HG03521 (cell line): ENCODE measurements around the gene CECR2.
"Not testable (repeated sequence)": the region's sequence is repeated elsewhere in the genome, so short reads cannot be mapped to it uniquely, and the experiment has no call there.

ENCODE experiments used
- ATAC-seq: cut with Tn5 transposase; IDR thresholded peaks from one replicate; pipeline ENCODE4 v1.9.1; 2021; ENCODE audit warnings: mild to moderate bottlenecking, moderate library complexity; ENCODE audit not compliant: unreplicated experiment

Gene CECR2

DNA sequence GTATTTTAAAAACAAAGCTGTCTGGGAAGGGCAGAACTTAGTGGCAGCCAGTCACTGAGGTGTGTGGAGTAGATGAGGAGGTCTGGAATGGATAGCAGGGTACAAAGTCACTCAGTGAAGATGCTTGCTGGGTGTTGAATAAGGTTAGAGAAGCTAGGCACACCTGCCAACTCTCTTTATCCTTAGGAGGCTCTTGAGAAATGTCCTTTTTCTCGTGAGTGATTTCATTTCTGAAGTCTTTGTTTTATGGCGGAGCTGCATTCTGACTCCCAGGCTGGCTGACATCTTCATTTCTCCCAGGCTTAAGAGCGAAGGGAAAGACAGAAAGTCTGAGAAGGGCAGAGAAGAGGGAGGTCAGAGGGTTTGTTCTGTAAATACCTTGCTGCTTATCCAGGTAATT, 31.0 kb downstream of the CECR2 start:
- ATAC-seq: no peak

DNA sequence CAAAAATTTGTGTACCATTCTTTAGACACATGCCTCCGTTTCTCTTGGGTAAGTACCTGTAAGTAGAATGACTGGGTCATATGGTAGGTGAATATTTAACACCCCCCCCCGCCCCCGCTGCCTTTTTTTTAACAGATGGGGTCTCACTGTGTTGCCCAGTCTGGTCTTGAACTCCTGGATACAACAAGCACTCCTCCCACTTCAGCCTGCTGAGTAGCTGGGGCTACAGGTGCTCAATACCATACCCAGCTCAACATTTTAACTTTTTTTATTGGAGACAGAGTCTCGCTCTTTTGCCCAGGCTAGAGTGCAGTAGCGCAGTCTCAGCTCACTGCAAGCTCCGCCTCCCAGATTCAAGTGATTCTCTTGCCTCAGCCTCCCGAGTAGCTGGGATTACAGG, 32.5 kb downstream of the CECR2 start:
- ATAC-seq: no peak

DNA sequence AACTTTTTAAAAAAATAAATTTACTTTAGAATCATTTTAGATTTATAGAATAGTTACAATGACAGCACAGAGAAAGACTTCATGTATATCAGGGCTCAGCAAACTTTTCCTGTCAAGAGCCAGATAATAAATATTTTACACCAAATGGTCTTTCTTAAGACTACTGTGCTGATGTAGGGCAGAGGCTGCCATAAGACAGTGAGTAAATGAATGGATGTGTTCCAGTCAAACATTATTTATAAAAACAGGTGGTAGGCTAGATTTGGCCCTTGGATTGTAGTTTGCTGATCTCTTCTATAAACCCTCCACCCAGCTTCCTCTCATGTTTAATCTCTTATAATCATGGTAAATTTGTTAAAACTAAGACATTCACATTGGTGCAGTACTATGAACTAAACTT, 33.0 kb downstream of the CECR2 start:
- no peak for ATAC-seq

DNA sequence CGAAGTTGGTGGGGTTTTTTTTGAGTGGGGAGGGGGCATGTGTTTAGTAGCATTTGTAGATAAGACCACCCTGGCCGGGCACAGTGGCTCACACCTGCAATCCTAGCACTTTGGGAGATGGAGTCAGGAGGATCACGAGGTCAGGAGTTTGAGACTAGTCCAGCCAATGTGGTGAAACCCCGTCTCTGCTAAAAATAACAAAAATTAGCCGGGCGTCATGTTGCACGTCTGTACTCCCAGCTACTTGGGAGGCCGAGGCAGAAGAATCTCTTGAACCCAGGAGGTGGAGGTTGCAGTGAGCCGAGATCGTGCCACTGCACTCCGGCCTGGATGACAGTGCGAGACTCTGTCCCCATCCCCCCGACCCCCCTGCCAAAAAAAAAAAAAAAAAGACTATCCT, 34.6 kb downstream of the CECR2 start:
- ATAC-seq: no peak

DNA sequence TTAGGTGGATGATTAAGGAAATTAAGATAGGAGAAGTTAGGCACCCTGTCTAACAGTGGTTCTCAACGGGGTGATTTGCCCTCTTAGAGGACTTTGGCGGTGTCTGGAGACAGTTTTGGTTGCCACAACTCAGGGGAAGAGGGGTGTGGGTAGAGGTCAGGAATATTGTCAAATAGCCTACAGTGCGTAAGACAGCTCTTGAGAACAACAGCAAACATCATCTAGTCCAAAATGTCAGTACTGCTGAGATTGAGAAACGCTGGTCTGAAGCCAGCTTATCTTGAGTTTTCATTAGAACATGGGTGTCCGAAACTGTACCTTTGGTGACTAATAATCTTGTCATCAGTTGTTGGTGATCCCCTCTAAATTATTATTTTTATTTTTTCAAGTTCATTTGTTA, 38.4 kb downstream of the CECR2 start:
- no peak for ATAC-seq

DNA sequence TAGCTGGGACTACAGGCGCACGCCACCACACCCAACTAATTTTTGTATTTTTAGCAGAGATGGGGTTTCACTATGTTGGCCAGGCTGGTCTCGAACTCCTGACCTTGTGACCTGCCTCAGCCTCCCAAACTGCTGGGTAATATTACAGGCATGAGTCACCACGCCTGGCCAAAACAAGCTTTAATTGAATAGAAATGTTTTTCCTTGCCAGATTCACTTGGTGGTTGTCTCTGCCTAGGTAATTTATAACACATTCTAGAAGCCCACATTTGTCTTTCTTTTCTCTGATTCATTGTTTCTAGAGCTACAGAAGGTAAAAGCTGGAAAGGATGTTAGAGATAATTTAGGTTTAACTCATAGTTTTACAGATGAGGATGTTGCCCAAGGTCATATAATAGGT, 41.3 kb downstream of the CECR2 start:
- no peak for ATAC-seq

DNA sequence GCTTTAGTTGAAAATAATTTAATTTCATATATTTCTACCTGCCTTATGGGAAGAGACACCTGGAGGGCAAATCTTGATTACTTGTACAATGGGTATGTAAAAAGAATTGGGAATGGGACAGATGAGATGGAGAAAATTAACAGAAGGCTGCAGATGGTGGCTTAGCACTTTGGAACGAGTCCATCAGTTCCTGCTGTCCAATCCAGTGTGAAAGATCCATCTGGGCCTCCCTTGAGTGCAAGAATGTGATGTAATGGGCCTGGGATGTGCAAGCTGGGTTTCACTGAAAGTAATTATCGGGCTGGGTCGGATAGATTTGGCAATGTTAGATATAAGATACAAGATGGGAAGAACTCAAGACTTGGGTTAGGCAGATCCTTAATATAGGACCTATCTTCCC, 42.0 kb downstream of the CECR2 start:
- ATAC-seq: no peak

DNA sequence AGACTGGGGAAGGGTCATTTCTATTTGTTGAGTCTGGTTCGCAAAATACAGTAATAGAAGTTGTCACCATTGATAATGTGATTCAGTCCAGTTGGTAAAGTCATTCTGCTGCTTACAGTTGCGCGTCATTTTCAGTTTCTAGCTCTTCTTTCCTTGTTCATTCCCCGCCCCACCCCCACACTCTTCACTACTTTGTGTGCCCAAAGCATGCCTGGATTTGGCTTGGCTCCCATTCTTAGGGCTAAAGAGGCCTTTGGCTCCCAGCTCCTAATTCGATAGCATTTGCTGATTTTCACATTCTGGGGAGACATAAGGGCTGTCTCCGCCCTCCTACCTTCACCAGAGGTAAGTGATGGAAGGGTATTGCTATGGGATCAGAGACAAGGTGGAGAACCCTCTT, 43.0 kb downstream of the CECR2 start:
- no peak for ATAC-seq

DNA sequence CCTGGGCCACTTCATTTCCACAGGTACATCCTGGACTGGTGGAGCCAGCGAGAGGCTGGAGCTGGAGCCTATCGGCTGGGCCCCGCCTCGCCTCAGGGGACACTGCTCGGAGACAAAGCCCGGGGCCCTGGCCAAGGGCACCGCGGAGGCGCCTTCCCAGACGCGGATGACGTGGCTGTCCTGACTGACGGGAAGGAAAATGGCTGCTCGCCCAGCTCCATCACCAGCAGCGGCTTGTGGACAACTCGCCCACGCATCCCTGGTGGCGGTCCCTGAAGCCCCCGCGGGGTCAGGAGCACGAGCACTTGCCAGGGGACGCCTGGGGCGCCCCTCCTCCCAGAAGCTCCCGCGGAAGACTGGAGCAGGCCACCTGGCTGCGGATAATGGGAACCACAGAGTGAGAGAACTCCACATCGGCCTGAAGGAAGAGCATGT, 49.6 kb downstream of the CECR2 start:
- ATAC-seq: no peak

DNA sequence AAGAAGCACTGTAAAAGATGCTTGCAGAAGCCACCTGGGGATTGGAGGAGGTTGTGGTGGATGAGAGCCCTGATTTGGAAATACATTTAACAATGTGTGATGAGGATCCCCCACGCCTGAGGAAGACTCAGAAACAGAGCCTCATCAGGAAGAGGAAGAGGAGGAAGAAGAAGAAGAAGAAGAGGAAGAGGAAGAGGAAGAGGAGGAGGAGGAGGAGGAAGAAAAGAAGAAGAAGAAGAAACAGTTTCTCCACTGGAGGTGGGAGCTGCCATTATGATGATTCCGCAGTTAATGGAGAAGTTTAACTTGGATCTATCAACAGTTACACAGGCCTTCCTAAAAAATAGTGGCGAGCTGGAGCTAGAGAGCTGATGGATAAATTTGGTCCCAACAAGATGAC, 50.1 kb downstream of the CECR2 start:
- no peak for ATAC-seq

DNA sequence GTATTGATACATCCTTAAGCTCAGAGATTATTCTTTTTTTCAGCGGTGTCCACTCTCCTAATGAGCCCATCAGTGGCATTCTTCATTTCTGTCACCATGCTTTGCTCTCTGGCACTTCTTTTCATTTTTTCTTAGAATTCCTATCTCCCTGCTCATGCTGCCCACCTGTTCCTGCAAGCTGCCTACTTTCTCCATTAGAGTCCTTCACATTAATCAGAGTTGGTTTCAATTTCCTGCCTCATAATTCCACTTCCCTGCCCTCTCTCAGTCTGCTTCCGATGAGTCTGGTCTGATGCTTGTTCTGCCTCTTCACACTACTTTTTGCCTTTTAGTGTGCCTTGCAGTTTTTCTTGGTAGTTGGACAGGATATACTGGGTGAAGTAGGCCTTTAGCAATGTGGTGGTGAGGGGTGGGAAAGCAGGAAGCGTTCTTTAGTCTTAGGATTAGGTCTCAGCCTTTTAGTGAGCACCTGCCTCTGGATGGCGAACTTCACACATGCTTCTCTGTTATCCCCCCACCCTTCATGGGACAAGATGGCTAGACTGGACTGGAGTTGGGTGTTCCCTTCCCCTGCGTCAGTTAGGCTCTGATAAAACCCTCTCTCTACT, 53.6 kb downstream of the CECR2 start:
- ATAC-seq: no peak

DNA sequence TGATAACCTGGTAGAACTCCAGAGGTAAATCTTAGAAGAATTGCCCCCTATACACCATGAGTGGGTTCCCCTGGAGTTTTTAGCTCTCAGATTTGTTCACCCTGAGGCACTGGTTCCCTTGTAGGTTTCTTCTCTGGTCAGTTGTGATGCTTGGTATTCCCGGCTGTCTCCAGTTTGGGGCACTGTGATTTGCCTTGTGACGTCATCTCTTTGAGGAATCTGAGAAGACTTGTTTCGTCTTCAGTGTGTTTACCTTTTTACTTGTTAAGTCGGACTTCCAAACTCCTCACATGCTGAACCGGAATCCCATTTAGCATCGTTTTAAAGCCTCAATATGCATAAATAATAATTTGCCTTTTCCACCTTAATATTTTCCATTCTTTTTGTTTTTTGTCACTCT, 54.4 kb downstream of the CECR2 start:
- ATAC-seq: no peak

DNA sequence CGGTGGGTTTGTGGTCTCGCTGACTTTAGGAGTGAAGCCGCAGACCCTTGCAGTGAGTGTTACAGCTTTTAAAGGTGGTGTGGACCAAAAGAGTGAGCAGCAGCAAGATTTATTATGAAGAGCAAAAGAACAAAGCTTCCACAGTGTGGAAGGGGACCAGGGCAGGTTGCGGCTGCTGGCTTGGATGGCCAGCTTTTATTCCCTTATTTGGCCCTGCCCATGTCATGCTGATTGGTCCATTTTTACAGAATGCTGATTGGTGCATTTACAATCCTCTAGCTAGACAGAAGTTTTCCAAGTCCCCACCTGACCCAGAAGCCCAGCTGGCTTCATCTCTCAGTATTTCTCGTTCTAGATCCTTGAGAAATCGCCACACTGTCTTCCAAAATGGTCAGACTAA, 58.3 kb downstream of the CECR2 start:
- not testable (repeated sequence) for ATAC-seq

DNA sequence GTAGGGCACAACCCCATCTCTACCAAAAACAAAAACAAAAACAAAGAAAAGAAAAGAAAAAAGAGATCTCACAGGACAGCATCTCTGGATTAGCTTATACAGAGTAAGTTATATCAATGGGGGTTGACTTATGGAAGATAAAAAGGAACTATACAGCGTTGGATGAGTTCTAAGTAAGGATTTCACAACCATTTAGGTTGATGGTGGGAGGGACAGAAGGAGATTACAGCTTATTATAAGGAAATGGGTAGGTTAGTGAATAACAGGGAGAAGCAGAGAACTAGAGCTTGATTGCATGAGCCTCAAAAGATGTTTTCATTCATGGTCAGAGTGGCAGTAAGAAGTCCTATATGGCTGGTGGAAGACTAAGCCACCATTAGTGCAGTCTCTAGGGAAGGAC, 60.3 kb downstream of the CECR2 start:
- no peak for ATAC-seq

DNA sequence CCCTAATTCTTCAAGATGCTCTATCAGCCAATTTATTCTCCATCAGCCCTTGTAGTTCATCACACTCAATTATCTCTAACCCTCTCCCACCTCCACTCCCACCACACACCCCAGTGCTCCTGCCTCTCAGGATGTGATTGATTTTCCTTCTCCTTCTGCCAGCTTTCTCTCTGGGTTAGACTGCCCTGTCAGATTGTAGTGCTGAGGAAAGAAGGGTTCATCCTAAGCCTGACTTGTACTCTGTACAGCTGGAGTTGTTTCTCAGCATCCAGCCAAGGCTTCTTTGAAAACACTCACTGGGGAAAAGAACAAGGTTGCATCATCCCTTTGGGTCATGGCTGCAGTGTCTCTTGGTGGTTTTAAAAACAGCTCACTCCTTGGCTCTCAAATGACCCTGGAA, 61.2 kb downstream of the CECR2 start:
- no peak for ATAC-seq

DNA sequence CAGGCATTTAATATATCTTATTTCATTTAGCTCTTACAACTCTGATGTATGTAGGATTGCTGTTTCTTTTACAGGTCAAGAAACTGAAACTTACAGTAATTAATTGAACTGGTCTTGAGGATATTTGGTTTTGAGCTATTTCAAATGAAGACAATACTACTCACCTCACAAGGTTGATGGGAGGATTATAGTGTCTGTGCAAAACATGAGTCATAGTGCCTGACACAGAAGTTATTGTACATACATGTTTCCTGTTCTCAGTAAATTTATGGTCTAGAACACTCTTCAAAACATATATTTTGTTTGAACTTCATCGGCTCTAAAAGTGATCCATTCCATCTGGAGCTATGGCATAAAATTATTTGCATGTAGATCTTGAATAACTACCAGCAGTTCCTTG, 61.9 kb downstream of the CECR2 start:
- no peak for ATAC-seq

DNA sequence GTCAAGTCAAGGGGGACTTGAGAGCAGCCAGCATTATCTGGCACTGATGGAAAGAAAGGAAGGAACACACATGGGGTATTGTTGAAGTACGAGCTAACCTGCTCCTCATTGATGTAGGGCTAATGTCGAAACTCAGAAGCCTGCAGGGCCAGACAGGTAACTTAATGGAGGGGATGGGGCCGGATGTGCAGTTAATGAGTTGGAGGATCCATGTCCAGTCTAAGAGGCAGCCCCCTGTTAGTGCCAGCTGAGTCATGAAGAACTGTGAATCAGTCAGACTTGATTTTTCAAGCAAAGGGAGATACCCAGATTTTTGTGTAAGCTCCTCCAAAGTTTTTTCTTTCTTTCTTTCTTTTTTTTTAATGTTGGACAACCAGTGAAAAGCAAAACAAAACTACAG, 65.6 kb downstream of the CECR2 start:
- no peak for ATAC-seq

DNA sequence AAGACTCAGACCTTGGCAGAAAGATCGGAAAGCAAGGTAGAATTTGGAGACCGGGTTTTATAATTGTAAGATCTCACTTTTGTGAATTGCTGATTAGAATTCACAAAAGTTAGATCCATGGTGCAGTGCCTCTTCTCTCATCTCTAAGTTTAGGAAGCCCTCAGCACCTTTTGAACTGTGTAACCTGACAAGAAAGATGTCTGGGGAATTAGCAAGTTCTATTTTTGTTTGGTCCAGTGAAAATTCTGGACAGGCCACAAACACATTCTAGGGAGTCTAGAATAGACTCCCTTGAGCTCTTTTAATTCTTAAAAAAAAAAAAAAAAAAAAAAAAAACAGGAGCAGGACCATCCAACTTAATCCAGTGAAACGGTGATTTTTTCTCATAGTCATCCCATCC, 66.1 kb downstream of the CECR2 start:
- ATAC-seq: no peak

DNA sequence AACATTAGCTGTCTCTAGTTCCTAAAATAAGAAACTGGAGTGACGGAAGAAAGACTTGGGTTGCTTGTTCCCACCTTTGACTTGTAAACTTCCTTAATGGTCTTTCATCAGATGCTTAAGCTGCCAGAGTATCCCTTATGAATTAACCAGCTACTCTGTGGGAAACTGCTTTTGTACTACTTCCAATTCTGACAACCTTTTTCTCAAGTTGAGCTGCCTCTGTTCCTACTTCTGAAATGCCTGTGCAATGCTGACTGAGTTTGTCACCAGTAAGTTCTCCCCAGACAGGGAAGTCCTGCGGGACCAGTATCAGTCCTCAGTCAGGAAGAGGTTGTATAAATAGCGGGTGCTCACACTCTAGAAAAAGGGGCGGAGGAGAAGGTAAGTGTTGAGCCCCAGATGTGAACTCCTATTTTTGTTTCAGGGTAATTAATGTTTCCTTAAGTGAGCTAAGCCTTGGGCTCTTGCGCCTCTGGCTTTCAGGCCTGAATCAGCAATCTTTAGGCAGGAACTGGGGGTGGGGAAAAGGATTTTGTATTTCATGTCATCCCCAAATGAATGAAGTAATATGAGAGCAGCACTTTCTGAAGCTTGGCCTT, 67.2 kb downstream of the CECR2 start:
- ATAC-seq: no peak

DNA sequence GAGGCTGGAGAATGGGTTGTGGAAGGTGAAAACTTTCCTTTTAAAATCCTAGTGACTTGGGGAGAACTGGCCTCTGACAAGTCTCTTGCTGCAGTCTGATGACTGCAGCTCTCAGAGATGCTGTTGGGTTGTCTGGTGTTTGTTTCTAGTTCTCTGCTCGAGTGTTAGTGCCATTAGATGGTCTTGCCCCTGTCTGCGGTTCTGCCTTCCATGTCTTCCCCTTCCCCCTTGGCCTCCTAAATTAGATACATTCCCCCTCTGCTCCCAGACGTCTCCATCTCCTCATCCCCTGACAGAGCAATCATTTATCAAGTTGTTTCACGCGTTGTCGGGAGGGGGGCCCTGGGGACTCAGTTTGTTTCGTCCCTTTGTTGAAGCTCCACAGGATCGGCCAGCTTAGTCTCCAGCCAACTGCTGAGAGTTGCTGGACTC, 67.7 kb downstream of the CECR2 start:
- no peak for ATAC-seq

DNA sequence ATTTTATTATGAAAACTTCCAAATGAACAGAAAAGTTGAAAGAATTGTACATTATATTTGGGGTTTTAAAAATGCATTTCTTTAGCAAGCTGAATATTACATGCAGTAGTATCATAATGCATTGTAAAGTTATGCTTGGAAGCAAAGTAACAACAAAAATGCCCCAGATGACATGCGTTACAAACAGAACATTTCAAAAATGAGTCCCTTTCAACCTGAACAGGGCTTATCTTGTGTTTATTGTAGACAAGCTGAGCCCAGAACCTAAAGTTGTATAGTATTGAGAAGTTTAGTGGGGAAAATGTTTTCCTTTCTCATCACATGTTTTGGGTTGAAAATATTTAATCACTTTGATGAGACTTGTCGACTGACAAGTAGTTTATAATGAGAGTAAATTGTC, 68.8 kb downstream of the CECR2 start:
- no peak for ATAC-seq

DNA sequence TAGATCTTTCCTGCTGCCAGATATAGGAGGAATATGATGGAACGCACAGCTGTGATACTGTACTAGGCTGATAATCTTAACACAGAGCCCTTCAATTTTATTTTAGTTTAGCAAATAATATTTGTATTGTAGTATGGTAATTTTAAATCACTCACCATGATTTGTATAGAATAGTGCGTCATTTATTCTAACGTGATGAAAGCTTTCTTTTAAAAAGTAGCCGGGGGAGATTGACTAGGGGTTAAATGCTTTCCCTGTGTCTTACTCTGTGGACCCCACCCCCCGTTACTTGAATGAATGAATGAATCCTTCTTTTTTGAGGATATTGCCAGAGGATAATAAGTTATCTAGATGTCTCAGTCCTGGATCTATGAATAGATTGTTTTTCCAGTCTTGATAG, 72.1 kb downstream of the CECR2 start:
- ATAC-seq: no peak
